Adrenal gland (tissue), 12 donors: Measurements from ENCODE around the gene MFSD12. TPM values are rescaled to one million over a fixed set of nuclear protein-coding genes. Genes with fewer than 3 reads are reported as not detected.

ENCODE experiments used
- DNase-seq, 7 donors: peaks; one replicate each; pipeline ENCODE4 v3.0.0-alpha.2; 2019 to 2020
- H3K27ac ChIP-seq, 5 donors: fragments of 200-600 bp; sonication (generic) in 4 of 5; 1 replicate in 3 of 5; 2 replicates in 2 of 5; pipeline versions ENCODE4 v1.5.1 to v1.8.0; 2016 to 2020; ENCODE audit warnings: mild to moderate bottlenecking in 1 of 5
- H3K27me3 ChIP-seq: fragments of 200-600 bp; 2 replicates; pipeline ENCODE4 v1.8.0; 2021
- H3K36me3 ChIP-seq, 2 donors: fragments of 200-600 bp; replicated peaks in 1 of 2; 1 replicate in 1 of 2; 2 replicates in 1 of 2; pipeline versions ENCODE4 v1.5.1 to v1.8.0; 2018 to 2022
- H3K4me1 ChIP-seq, 2 donors: fragments of 200-600 bp; replicated peaks in 1 of 2; 1 replicate in 1 of 2; 2 replicates in 1 of 2; pipeline versions ENCODE4 v1.5.1 to v1.8.0; 2018 to 2021
- H3K4me3 ChIP-seq, 4 donors: fragments of 200-600 bp; sonication (generic) in 3 of 4; one replicate each; pipeline ENCODE4 v1.5.1; 2016 to 2018
- H3K9me3 ChIP-seq, 3 donors: fragments of 200-600 bp; sonication (generic) in 1 of 3; replicated peaks in 1 of 3; 1 replicate in 2 of 3; 2 replicates in 1 of 3; pipeline versions ENCODE4 v1.5.1 to v1.8.0; 2016 to 2021
- POLR2A ChIP-seq, 2 donors: fragments of 450-650 bp; IDR thresholded peaks; one replicate each; pipeline ENCODE4 v1.6.1; 2017; ENCODE audit warnings: antibody characterized with exemption in 2 of 2, mild to moderate bottlenecking in 2 of 2, moderate library complexity in 1 of 2
- WGBS, 4 donors: extraction: QIAGEN DNeasy Blood & Tissue Kit in 2 of 4; methylation state at CpG; one replicate each; pipeline versions ENCODE4 v1.1.5 to v1.1.7; 2013 to 2017; 5-methylcytosine and 5-hydroxymethylcytosine counted together
- intact Hi-C, 2 donors: fragments of 100-400 bp; cut with DNase I; formaldehyde crosslinking; loops; one replicate each; pipeline versions ENCODE4 v1.14.1 to v1.15.0; 2022 to 2023
- polyA plus RNA-seq, 3 donors: library from polyadenylated mRNA; stranded (reverse); fragments of 200-250 nt in 2 of 3; fragments of 350-450 nt in 1 of 3; fragmentation: Illumina TruSeq in 1 of 3; extraction: RNeasy Lipid Tissue Mini Kit (QIAGEN cat#74804) in 1 of 3; gene quantifications; one replicate each; pipeline ENCODE4 v1.2.3, GENCODE V29; 2013 to 2014
- total RNA-seq, 9 donors: library from RNA; depleted of rRNA in 4 of 9; stranded (reverse); fragments of >200 nt in 4 of 9; fragments of 120-200 nt in 1 of 9; fragmentation: NEBNext Ultra II Directional in 1 of 9; extraction: Animal tissue kit (Norgen Biotek cat#: 25700) in 1 of 9; gene quantifications; one replicate each; pipeline versions ENCODE4 v1.1.0 to v1.2.4, GENCODE V29; 2013 to 2023
- TF ChIP-seq, protein P1 (sequence below), 6 experiments: fragments of 450-650 bp in 4 of 6; fragments of 200-600 bp in 2 of 6; sonication (generic) in 1 of 6; IDR thresholded peaks; 1 replicate in 5 of 6; 2 replicates in 1 of 6; pipeline versions ENCODE4 v1.5.1 to v1.8.0; 2016 to 2021; ENCODE audit warnings: antibody characterized with exemption in 6 of 6, mild to moderate bottlenecking in 2 of 6, moderate library complexity in 1 of 6
- donor health status: healthy with polysubstance abuse.
- donor health status: Bipolar disorder and iron deficiency.
- donor health status: DM: yes; HTN: yes; CAD: no.
- donor health status: DM: no; HTN: no; CAD: no.
- donor health status: DM: no; HTN: no; CAD: no.
- donor health status: DM: yes; HTN: yes; CAD: no.

MFSD12 gene
- total and polyA plus RNA-seq, 12 donors, result 18.5 to 123 (median 61.1) TPM

DNA sequence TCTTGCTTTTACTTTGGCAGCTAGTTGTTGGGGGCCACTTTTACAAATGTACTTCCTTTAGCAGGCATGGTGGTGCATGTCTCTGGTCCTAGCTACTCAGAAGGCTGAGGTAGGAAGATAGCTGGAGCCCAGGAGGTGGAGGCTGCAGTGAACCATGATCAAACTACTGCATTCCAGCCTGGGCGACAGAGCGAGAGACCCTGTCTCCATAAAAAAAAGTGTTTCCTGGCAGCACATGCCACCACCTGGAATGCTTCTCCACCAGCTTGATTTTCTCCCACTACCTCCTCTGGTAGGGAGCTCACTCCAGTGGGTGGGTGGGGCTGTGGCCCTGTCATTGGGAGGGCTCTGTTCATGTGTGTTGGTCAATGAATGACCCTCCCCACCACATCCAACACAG is 38.7 kb downstream of the MFSD12 start:
- H3K4me3 ChIP-seq, result no peak overlapping the region
- H3K36me3 ChIP-seq, result peaks cover 0 to 10% of the 10 kb centered on the region in 2 donors
- no peaks in the 10 kb centered on the region for H3K9me3 ChIP-seq
- intact Hi-C loops, result no loop called here
- no peak for TF ChIP-seq POLR2A (IDR thresholded peaks at IDR 0.05)
- TF ChIP-seq, protein P1, sequence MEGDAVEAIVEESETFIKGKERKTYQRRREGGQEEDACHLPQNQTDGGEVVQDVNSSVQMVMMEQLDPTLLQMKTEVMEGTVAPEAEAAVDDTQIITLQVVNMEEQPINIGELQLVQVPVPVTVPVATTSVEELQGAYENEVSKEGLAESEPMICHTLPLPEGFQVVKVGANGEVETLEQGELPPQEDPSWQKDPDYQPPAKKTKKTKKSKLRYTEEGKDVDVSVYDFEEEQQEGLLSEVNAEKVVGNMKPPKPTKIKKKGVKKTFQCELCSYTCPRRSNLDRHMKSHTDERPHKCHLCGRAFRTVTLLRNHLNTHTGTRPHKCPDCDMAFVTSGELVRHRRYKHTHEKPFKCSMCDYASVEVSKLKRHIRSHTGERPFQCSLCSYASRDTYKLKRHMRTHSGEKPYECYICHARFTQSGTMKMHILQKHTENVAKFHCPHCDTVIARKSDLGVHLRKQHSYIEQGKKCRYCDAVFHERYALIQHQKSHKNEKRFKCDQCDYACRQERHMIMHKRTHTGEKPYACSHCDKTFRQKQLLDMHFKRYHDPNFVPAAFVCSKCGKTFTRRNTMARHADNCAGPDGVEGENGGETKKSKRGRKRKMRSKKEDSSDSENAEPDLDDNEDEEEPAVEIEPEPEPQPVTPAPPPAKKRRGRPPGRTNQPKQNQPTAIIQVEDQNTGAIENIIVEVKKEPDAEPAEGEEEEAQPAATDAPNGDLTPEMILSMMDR (IDR thresholded peaks at IDR 0.05), result no peak
- WGBS, 4 donors, result 79 to 97% (median 93%) methylated on average over 2 of the region's 2 CpGs
- H3K4me1 ChIP-seq, result peaks cover 13 to 35% of the 10 kb centered on the region in 2 donors
- no peak for DNase-seq
- H3K27me3 ChIP-seq, result no peaks in the 10 kb centered on the region
- H3K27ac ChIP-seq, result no peak overlapping the region

DNA sequence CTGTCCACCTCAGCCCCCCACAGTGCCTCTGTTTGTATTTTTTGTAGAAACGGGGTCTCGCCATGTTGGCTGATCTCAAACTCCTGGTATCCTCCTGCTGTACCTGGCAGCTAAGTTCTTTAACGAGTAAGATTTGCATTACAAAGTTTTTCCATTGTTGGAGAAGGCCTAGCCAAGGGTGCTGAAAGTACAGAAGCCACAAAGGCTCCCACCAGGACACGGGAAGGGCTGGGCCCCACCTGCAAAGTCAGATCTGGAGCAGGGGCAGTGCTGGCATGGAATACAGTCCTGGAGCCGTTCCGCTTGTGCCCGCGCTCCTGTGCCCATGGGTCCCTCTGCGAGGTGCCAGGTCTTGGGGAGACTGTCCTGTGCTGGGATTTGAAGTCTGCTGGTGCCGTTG is 39.1 kb downstream of the MFSD12 start:
- WGBS, 4 donors, result 81 to 87% (median 86%) methylated on average over 4 to 10 of the region's 10 CpGs

DNA sequence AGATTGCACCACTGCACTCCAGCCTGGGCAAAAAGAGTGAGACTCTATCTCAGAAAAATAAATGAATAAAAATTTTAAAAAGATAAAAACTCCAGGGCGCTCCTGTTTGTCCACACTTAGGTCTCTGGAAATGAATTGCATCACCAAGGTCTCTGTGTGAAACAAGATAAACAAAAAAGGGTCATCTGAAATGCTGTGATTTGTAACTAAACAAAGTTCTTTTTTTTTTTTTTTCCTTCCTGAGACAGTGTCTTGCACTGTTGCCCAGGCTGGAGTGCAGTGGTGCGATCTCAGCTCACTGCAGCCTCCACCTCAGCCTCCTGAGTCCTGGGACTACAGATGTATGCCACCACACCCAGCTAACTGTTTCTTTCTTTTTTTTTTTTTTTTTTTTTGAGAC is 39.7 kb downstream of the MFSD12 start:
- no peaks in the 10 kb centered on the region for H3K36me3 ChIP-seq
- no peaks in the 10 kb centered on the region for H3K9me3 ChIP-seq
- peaks cover 21 to 44% of the 10 kb centered on the region in 2 donors for H3K4me1 ChIP-seq
- no peak overlapping the region for H3K4me3 ChIP-seq
- intact Hi-C loops, result no loop called here
- no peaks in the 10 kb centered on the region for H3K27me3 ChIP-seq
- WGBS, 4 donors, result 30 to 51% (median 41%) methylated on average over 2 of the region's 2 CpGs
- peak overlapping the region in 3 of 5 donors; percentile 20 to 72 (median 47) for H3K27ac ChIP-seq
- peak in 1 of 7 donors; percentile 12 for DNase-seq
- TF ChIP-seq, protein P1 (IDR thresholded peaks at IDR 0.05), result no peak
- TF ChIP-seq POLR2A (IDR thresholded peaks at IDR 0.05), result no peak

More for the DNA sequence above, 39.1 kb downstream of the MFSD12 start:
- TF ChIP-seq, protein P1 (IDR thresholded peaks at IDR 0.05), result no peak
- TF ChIP-seq POLR2A (IDR thresholded peaks at IDR 0.05), result no peak
- Histone ChIP-seq H3K27ac (peak overlapping the region in 1 of 5 donors; percentile 6), H3K27me3 (no peaks in the 10 kb centered on the region), H3K9me3 (no peaks in the 10 kb centered on the region), H3K36me3 (peaks cover 0 to 6% of the 10 kb centered on the region in 2 donors), H3K4me3 (no peak overlapping the region), H3K4me1 (peaks cover 15 to 37% of the 10 kb centered on the region in 2 donors)
- intact Hi-C loops, result no loop called here
- DNase-seq, result peak in 1 of 7 donors; percentile 7

DNA sequence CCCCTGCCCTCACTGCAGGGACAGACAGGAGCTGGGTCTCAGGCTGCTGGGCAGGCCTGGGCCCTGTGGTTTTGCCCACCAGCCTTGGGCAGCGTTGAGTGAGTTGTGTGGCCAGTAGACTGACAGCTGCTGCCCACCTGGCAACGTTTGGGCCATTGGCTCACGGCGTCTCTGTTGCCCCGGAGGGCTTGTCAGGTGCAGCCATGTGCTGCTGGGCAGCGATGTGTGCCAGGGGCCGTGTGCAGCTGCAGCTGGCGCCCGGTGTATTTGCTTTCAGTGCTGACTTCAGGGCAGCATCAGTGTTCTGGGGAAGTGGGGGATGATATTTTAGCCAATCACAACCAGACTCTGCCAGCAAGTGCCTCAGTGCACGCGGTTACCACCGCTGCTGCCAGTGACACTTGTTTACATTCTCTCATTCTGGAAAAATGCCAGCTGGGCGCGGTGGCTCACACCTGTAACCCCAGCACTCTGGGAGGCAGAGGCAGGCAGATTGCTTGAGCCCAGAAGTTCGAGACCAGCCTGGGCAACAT is 40.6 kb downstream of the MFSD12 start:
- intact Hi-C loops, result no loop called here

More for the DNA sequence above, 40.6 kb downstream of the MFSD12 start:
- DNase-seq, result peak in 2 of 7 donors; percentile 24 to 25
- Histone ChIP-seq H3K27ac (peak overlapping the region in 2 of 5 donors; percentile 20 to 72), H3K9me3 (no peaks in the 10 kb centered on the region), H3K36me3 (no peaks in the 10 kb centered on the region), H3K4me1 (peaks cover 25 to 43% of the 10 kb centered on the region in 2 donors), H3K27me3 (no peaks in the 10 kb centered on the region), H3K4me3 (no peak overlapping the region)
- no peak for TF ChIP-seq POLR2A (IDR thresholded peaks at IDR 0.05)
- TF ChIP-seq, protein P1 (IDR thresholded peaks at IDR 0.05), result no peak
- 55 to 76% (median 72%) methylated on average over 5 to 15 of the region's 15 CpGs for WGBS, 4 donors
